ENCODE measurements around the gene PCDHGB3. TPM values are rescaled to one million over a fixed set of nuclear protein-coding genes. Genes with fewer than 3 reads are reported as not detected.
"Not testable (repeated sequence)": the region's sequence is repeated elsewhere in the genome, so short reads cannot be mapped to it uniquely, and the experiment has no call there.

Gene PCDHGB3
- total RNA-seq, 6 experiments from 2014 or later = 3.9 to 4.5 (median 4.3) TPM

- H3K27ac Mint-ChIP-seq = no peak within 1 kb of the TSS
- H3K27me3 Mint-ChIP-seq (ENCODE audit: insufficient read depth) = peaks cover 2% of the 10 kb centered on the region
- TF ChIP-seq, protein P1, sequence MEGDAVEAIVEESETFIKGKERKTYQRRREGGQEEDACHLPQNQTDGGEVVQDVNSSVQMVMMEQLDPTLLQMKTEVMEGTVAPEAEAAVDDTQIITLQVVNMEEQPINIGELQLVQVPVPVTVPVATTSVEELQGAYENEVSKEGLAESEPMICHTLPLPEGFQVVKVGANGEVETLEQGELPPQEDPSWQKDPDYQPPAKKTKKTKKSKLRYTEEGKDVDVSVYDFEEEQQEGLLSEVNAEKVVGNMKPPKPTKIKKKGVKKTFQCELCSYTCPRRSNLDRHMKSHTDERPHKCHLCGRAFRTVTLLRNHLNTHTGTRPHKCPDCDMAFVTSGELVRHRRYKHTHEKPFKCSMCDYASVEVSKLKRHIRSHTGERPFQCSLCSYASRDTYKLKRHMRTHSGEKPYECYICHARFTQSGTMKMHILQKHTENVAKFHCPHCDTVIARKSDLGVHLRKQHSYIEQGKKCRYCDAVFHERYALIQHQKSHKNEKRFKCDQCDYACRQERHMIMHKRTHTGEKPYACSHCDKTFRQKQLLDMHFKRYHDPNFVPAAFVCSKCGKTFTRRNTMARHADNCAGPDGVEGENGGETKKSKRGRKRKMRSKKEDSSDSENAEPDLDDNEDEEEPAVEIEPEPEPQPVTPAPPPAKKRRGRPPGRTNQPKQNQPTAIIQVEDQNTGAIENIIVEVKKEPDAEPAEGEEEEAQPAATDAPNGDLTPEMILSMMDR (IDR thresholded peaks at IDR 0.05) = peak; percentile 72
- peaks cover 13% of the 10 kb centered on the region for H3K4me1 Mint-ChIP-seq (ENCODE audit: low read depth)
- peak; percentile 17 for DNase-seq
- peaks cover 18% of the 10 kb centered on the region for H3K9me3 Mint-ChIP-seq
- peak within 1 kb of the TSS; percentile 65; the same call in 1 of the 2 replicates for H3K4me3 Mint-ChIP-seq
- peaks cover 16% of the 10 kb centered on the region for H3K36me3 Mint-ChIP-seq (ENCODE audit: low read depth)
Measured at GRCh38 chr5:141338538-141339306, 31.3 kb upstream of the PCDHGB3 start, which contains the start of gene PCDHGA2. Gene PCDHGA2, plus strand, starts transcription at chr5:141338760.

- Mint-ChIP-seq H3K9me3 (peaks cover 36% of the 10 kb centered on the region), H3K36me3 (ENCODE audit: low read depth) (peaks cover 28% of the 10 kb centered on the region)
- H3K27ac Mint-ChIP-seq; H3K27me3 Mint-ChIP-seq (ENCODE audit: insufficient read depth); H3K4me3 Mint-ChIP-seq; DNase-seq; H3K4me1 Mint-ChIP-seq (ENCODE audit: low read depth): not testable (repeated sequence)
Measured at GRCh38 chr5:141340781-141341354, 29.2 kb upstream of the PCDHGB3 start.

DNA sequence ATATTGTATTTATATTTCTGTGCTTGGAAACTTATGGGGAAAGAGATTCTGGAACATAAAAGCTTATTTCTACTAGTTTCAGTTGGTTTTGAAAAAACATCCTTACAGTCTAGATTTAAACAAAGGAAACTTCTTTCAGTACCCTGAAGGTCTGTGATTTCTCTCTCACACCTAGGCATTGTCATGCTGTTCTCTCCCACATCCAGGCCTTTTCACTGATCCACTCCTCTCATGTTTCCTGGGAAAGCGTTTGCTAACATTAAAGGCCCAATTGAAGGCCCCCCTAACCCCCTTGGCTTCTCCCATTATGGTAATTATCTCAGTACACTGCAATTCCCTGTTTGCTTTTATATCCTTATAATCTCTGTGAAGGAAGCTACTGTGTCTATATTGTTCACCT lies 27.3 kb upstream of the PCDHGB3 start:
- no peak overlapping the region for H3K27ac Mint-ChIP-seq
- H3K4me3 Mint-ChIP-seq = no peak overlapping the region
- DNase-seq = no peak
- TF ChIP-seq, protein P1 (IDR thresholded peaks at IDR 0.05) = no peak
- no peaks in the 10 kb centered on the region; the same call in 1 of the 2 replicates for H3K27me3 Mint-ChIP-seq (ENCODE audit: insufficient read depth)
- H3K36me3 Mint-ChIP-seq (ENCODE audit: low read depth) = peaks cover 33% of the 10 kb centered on the region
- H3K4me1 Mint-ChIP-seq (ENCODE audit: low read depth) = peaks cover 9% of the 10 kb centered on the region
- H3K9me3 Mint-ChIP-seq = peaks cover 43% of the 10 kb centered on the region

- peak within 1 kb of the TSS; percentile 91 for H3K4me3 Mint-ChIP-seq
- peaks cover under 1% of the 10 kb centered on the region for H3K27me3 Mint-ChIP-seq (ENCODE audit: insufficient read depth)
- TF ChIP-seq, protein P1 (IDR thresholded peaks at IDR 0.05) = peak; percentile 78
- peak within 1 kb of the TSS; percentile 95 for H3K27ac Mint-ChIP-seq
- DNase-seq = peak; percentile 57
- peaks cover 9% of the 10 kb centered on the region for H3K4me1 Mint-ChIP-seq (ENCODE audit: low read depth)
- H3K9me3 Mint-ChIP-seq = peaks cover 42% of the 10 kb centered on the region
- peaks cover 33% of the 10 kb centered on the region for H3K36me3 Mint-ChIP-seq (ENCODE audit: low read depth)
Measured at GRCh38 chr5:141343242-141343952, 26.6 kb upstream of the PCDHGB3 start, which contains the start of gene PCDHGA3. Gene PCDHGA3, plus strand, starts transcription at chr5:141343829. Its CDS starts 205 bp downstream, at chr5:141344034.

DNA sequence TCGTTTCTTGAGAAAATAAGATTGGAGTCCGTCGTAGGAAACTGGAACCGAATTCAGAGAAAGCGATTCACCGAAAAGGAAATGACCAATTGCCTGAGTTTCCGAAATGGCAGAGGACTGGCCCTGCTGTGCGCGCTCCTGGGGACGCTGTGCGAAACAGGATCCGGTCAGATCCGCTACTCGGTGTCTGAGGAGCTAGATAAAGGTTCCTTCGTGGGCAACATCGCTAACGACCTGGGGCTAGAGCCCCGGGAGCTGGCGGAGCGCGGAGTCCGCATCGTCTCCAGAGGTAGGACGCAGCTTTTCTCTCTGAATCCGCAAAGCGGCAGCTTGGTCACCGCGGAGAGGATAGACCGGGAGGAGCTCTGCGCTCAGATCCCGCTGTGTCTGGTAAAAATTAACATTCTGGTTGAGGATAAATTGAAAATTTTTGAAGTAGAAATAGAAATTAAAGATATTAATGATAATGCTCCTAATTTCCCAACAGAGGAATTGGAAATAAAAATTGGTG lies 26.0 kb upstream of the PCDHGB3 start:
- peaks cover 36% of the 10 kb centered on the region for H3K9me3 Mint-ChIP-seq
- peaks cover 9% of the 10 kb centered on the region for H3K4me1 Mint-ChIP-seq (ENCODE audit: low read depth)
- DNase-seq = no peak
- H3K4me3 Mint-ChIP-seq = peak overlapping the region; percentile 91
- H3K27me3 Mint-ChIP-seq (ENCODE audit: insufficient read depth) = peaks cover 2% of the 10 kb centered on the region
- TF ChIP-seq, protein P1 (IDR thresholded peaks at IDR 0.05) = peak; percentile 33; the same call in 1 of the 2 replicates
- peaks cover 27% of the 10 kb centered on the region for H3K36me3 Mint-ChIP-seq (ENCODE audit: low read depth)
- peak overlapping the region; percentile 95 for H3K27ac Mint-ChIP-seq

Measured in HFFc6 (cell line).